NOMO-1 treated with DMSO at 0.1 percent for 48 hours (cell line): ENCODE results near the gene MFRP.

ENCODE experiments used
- DNase-seq: peaks from one replicate; lab custom pipeline; 2025; ENCODE audit not compliant: unreplicated experiment; lab: John Stamatoyannopoulos, UW

The MFRP gene

GRCh38 chr11:119298726-119299125 is 47.8 kb downstream of the MFRP start:
- no peak for DNase-seq

- no peak for DNase-seq
Measured at GRCh38 chr11:119297938-119298337, 48.6 kb downstream of the MFRP start.

- DNase-seq, result no peak
Measured at GRCh38 chr11:119295178-119295577, 51.3 kb downstream of the MFRP start.

- no peak for DNase-seq
Measured at GRCh38 chr11:119293461-119293860, 53.0 kb downstream of the MFRP start.

- no peak for DNase-seq
Measured at GRCh38 chr11:119290894-119291497, 55.5 kb downstream of the MFRP start.
